Motor neuron (in vitro differentiated cells): ENCODE results near the gene SMURF2. TPM values are rescaled to one million over a fixed set of nuclear protein-coding genes. Genes with fewer than 3 reads are reported as not detected.
"Not testable (repeated sequence)": the region's sequence is repeated elsewhere in the genome, so short reads cannot be mapped to it uniquely, and the experiment has no call there.

Experiments used
- ATAC-seq, 8 experiments: fragments of 200-7000 bp; cut with Tn5 transposase; replicated peaks in 6 of 8; 2 replicates each; pipeline ENCODE4 v1.8.0; 2021; ENCODE audit warnings: mild to moderate bottlenecking in 8 of 8, moderate library complexity in 8 of 8
- H3K27ac ChIP-seq, 2 donors: fragments of 250-450 bp; sonication (Bioruptor Pico); 2 replicates each; pipeline ENCODE4 v1.9.0; 2021; ENCODE audit warnings: antibody characterized with exemption in 2 of 2, mild to moderate bottlenecking in 2 of 2, moderate library complexity in 1 of 2
- H3K4me1 ChIP-seq, 2 donors: fragments of 250-450 bp; sonication (Bioruptor Pico); replicated peaks in 1 of 2; 2 replicates each; pipeline ENCODE4 v1.6.1; 2021; ENCODE audit warnings: antibody characterized with exemption in 2 of 2, mild to moderate bottlenecking in 2 of 2, moderate library complexity in 1 of 2
- H3K4me3 ChIP-seq, 5 donors: fragments of 250-450 bp; sonication (Bioruptor Pico); 2 replicates each; pipeline ENCODE4 v1.9.0; 2021; ENCODE audit warnings: antibody characterized with exemption in 5 of 5, mild to moderate bottlenecking in 5 of 5, moderate library complexity in 4 of 5
- WGBS, 10 experiments: fragments of 450-650 bp; shearing (Covaris generic); methylation state at CpG; one replicate each; pipeline ENCODE4 v1.0.0; 2022; 5-methylcytosine and 5-hydroxymethylcytosine counted together
- in situ Hi-C, 9 experiments: fragments of 400-800 bp; cut with MboI; loops; one replicate each; pipeline ENCODE4 v1.15.0; 2021; ENCODE audit warnings: low sequenced_read_pairs in 9 of 9, low pct_unique_long_range_greater_than_20kb in 2 of 9; ENCODE audit not compliant: unreplicated experiment in 9 of 9
- total RNA-seq, 8 experiments: library from RNA; unstranded; fragments of 300-600 nt; gene quantifications; 2 replicates each; pipeline versions ENCODE4 v1.2.3 to v1.2.4, GENCODE V29; 2022

Gene SMURF2
- total RNA-seq, 8 experiments from 2014 or later = 15.5 to 35.6 (median 19.1) TPM

GRCh38 chr17:64660978-64661725 lies 955 bp downstream of the SMURF2 start:
- Histone ChIP-seq H3K4me3 (peak overlapping the region; percentile 65 to 93 (median 90)), H3K27ac (peak overlapping the region; percentile 88 to 90), H3K4me1 (peaks cover 0 to 10% of the 10 kb centered on the region in 2 donors)
- ATAC-seq = peak in 7 of 8 experiments; percentile 2 to 12 (median 5)
- in situ Hi-C loops = not testable (repeated sequence)
- 0 to 8% (median 0%) methylated on average over 2 to 6 of the region's 37 CpGs; no CpG with 5 or more reads in 2 of the 10 experiments for WGBS, 10 experiments

DNA sequence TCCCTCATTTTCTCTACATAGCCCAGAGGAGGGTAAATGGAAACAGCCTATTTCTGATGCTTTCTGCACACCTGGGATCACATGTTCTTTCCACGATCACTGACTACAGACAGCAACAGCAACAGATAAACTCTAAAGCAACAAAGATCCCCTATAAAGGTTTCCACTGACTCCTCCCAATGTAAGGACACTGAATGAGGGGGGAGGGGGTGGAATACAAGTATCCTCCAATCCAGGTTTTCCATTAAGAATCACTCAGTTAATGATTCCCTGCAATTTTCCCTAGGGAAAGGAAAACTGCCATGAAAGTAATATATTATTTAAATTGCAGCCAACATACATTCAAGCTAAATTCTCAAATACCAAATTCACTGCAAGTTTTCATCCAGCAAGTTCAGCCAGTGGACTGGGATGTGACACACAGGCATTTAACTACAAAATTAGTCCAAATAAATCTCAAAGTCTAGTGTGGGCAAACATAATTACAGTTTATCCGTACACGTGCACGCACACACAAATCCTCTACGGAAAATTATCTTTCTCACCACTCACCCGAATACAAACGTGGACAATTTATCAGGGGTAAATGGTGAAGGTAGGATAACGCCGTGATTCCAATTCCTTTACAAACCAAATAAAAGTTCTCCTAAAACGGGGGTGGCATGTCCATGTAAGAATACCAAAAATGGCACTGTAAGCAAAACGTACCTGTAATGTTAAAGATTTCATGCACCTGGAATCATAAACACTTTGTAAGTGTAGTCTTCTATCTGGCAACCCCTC lies 1.7 kb downstream of the SMURF2 start:
- ATAC-seq, in situ Hi-C loops, H3K27ac ChIP-seq: not testable (repeated sequence)
- Histone ChIP-seq H3K4me3 (peak overlapping the region; percentile 65 to 93 (median 90)), H3K4me1 (peaks cover 0 to 10% of the 10 kb centered on the region in 2 donors)
- WGBS, 10 experiments = 0 to 17% (median 0%) methylated on average over 1 to 10 of the region's 11 CpGs; no CpG with 5 or more reads in 1 of the 10 experiments

DNA sequence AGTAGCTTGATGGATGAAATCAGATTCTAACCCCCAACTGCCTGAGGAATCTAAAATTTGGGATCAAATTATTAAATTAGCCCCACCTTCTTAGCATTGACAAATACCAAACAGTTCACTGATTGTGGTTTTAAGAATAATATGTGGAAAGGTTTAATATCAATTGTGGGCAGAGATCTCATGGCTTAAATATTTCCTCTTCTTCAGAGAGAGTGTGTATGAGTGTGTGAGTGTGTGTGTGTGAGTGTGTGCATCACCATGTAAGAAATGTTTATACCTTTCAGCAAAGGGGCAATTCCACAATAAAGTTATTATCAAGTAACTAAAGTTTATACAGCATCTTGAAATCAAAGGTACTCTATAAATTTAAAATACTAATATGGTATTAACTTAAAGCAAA lies 3.2 kb downstream of the SMURF2 start:
- Histone ChIP-seq H3K4me1 (peaks cover 0 to 10% of the 10 kb centered on the region in 2 donors), H3K4me3 (no peak overlapping the region), H3K27ac (no peak overlapping the region)
- in situ Hi-C loops = no loop called here
- ATAC-seq = no peak

GRCh38 chr17:64657610-64658125 lies 4.4 kb downstream of the SMURF2 start:
- Histone ChIP-seq H3K4me3 (no peak overlapping the region), H3K4me1 (peaks cover 0 to 10% of the 10 kb centered on the region in 2 donors), H3K27ac (no peak overlapping the region)
- ATAC-seq = no peak
- 74 to 100% (median 98%) methylated on average over 1 to 5 of the region's 6 CpGs for WGBS, 10 experiments
- in situ Hi-C loops = no loop called here

GRCh38 chr17:64655704-64656103 lies 6.4 kb downstream of the SMURF2 start:
- H3K4me1 ChIP-seq = peaks cover 0 to 10% of the 10 kb centered on the region in 2 donors
- WGBS, 10 experiments = 88 to 100% (median 100%) methylated on average over 1 to 2 of the region's 2 CpGs; no CpG with 5 or more reads in 2 of the 10 experiments
- no peak overlapping the region for H3K4me3 ChIP-seq
- ATAC-seq = no peak
- in situ Hi-C loops = no loop called here
- H3K27ac ChIP-seq = no peak overlapping the region

GRCh38 chr17:64653985-64654355 lies 8.1 kb downstream of the SMURF2 start:
- H3K4me3 ChIP-seq = no peak overlapping the region
- in situ Hi-C loops = no loop called here
- no peak overlapping the region for H3K27ac ChIP-seq
- 0 to 100% (median 86%) methylated on average over 1 to 4 of the region's 4 CpGs for WGBS, 10 experiments
- ATAC-seq = no peak
- H3K4me1 ChIP-seq = no peaks in the 10 kb centered on the region

GRCh38 chr17:64653325-64653984 lies 8.7 kb downstream of the SMURF2 start:
- no peak overlapping the region for H3K4me3 ChIP-seq
- H3K4me1 ChIP-seq = no peaks in the 10 kb centered on the region
- 6 to 100% (median 86%) methylated on average over 1 to 6 of the region's 6 CpGs for WGBS, 10 experiments
- no peak overlapping the region for H3K27ac ChIP-seq
- in situ Hi-C loops = no loop called here
- ATAC-seq = peak in 3 of 8 experiments; percentile 51 to 65 (median 57)

GRCh38 chr17:64651889-64652288 lies 10.2 kb downstream of the SMURF2 start:
- WGBS, 10 experiments = 68 to 100% (median 91%) methylated on average over 1 to 3 of the region's 3 CpGs; no CpG with 5 or more reads in 1 of the 10 experiments
- Histone ChIP-seq H3K4me1 (no peaks in the 10 kb centered on the region), H3K4me3 (no peak overlapping the region), H3K27ac (no peak overlapping the region)
- no peak for ATAC-seq
- in situ Hi-C loops = no loop called here

DNA sequence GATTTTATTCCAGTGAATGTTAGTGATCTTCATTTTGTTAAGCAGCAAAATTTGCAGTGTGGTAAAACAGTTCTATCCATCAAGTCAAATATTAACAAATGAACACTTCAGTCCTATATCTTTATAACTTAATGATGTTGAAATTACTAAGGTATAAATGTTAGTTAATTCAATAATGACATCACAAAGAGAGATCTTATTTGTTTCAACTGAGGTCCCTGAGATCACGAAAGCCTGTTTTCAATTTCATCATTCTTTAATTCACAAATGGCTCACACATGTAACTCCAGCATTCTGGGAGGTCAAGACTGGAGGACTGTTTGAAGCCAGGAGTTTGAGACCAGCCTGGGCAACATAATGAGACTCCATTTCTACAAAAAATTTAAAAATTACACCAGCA lies 13.9 kb downstream of the SMURF2 start:
- Histone ChIP-seq H3K4me1 (no peaks in the 10 kb centered on the region), H3K27ac (no peak overlapping the region), H3K4me3 (no peak overlapping the region)
- no peak for ATAC-seq
- whole genome bisulfite sequencing, 10 experiments = 22 to 100% (median 81%) methylated on average over 1 of the region's 1 CpG; no CpG with 5 or more reads in 4 of the 10 experiments
- in situ Hi-C loops = no loop called here

DNA sequence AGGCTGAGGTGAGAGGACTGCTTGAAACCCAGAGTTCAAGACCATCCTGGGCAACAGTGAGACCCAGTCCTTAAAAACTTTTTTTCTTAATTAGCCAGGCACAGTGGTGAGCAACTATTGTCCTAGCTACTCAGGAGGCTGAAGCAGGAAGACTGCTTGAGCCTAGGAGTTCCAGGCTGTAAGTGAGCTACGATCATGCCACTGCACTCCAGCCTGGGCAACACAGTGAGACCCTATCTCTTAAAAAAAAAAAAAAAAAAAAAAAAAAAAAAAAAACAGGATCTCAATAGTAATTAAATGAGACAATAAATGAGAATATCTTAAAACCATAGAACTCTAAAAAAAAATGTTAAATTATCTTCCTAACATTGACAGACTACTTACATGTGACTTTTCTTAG lies 14.3 kb downstream of the SMURF2 start:
- WGBS, 10 experiments = 89 to 100% (median 100%) methylated on average over 1 of the region's 1 CpG; no CpG with 5 or more reads in 1 of the 10 experiments
- in situ Hi-C loops = no loop called here

DNA sequence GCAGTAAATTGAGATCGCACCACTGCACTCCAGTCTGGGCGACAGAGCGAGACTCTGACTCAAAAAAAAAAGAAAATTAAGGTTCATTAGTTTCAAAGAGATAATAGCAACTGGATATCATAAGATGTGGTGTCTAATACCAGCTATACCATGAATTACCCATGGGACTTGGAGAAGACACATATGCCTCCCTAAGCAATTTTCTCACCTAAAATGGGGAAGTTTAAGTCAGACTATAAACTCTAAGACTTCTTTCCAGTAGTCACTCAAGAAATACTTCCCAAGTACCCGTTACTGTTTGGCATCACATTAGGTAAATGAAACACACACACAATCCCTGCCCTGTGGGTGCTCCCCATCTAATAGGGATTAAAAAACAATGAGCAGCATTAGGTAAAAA lies 22.6 kb downstream of the SMURF2 start:
- H3K27ac ChIP-seq = no peak overlapping the region
- no peak overlapping the region for H3K4me3 ChIP-seq
- in situ Hi-C loops = no loop called here
- 67 to 100% (median 98%) methylated on average over 1 to 4 of the region's 4 CpGs; no CpG with 5 or more reads in 2 of the 10 experiments for WGBS, 10 experiments
- H3K4me1 ChIP-seq = no peaks in the 10 kb centered on the region
- no peak for ATAC-seq

More for the DNA sequence above, 14.3 kb downstream of the SMURF2 start:
- no peaks in the 10 kb centered on the region for H3K4me1 ChIP-seq
- H3K4me3 ChIP-seq = no peak overlapping the region
- no peak for ATAC-seq
- H3K27ac ChIP-seq = no peak overlapping the region

GRCh38 chr17:64638552-64639203 lies 23.4 kb downstream of the SMURF2 start:
- Histone ChIP-seq H3K4me1 (no peaks in the 10 kb centered on the region), H3K4me3 (no peak overlapping the region), H3K27ac (no peak overlapping the region)
- in situ Hi-C loops = no loop called here
- 14 to 100% (median 100%) methylated on average over 1 to 2 of the region's 2 CpGs; no CpG with 5 or more reads in 1 of the 10 experiments for WGBS, 10 experiments
- ATAC-seq = peak in 1 of 8 experiments; percentile 17
